Memory B cell (primary cell): Measurements from ENCODE around the gene CA10.

Experiments used
- ATAC-seq: fragments of 150-1000 bp; cut with Tn5 transposase; 2 replicates; pipeline ENCODE4 v1.10.0; 2021; ENCODE audit warnings: low read depth, mild to moderate bottlenecking, moderate library complexity
- DNase-seq, 2 donors: peaks; one replicate each; pipeline ENCODE4 v3.0.0; 2022; ENCODE audit warnings: low spot score in 2 of 2
- H3K27ac Mint-ChIP-seq: one replicate; pipeline ENCODE4 v1.8.0; 2022; ENCODE audit warnings: mild to moderate bottlenecking, moderate library complexity, mixed read lengths
- H3K27me3 Mint-ChIP-seq: one replicate; pipeline ENCODE4 v1.8.0; 2022; ENCODE audit warnings: mixed read lengths
- H3K36me3 Mint-ChIP-seq: one replicate; pipeline ENCODE4 v1.8.0; 2022; ENCODE audit warnings: mild to moderate bottlenecking, mixed read lengths
- H3K4me1 Mint-ChIP-seq: one replicate; pipeline ENCODE4 v1.8.0; 2022; ENCODE audit warnings: mixed read lengths
- H3K4me3 Mint-ChIP-seq: one replicate; pipeline ENCODE4 v1.8.0; 2022; ENCODE audit warnings: mild to moderate bottlenecking, moderate library complexity, mixed read lengths
- H3K9me3 Mint-ChIP-seq: one replicate; pipeline ENCODE4 v1.8.0; 2022; ENCODE audit warnings: mixed read lengths

Gene CA10

GRCh38 chr17:51643702-51644490 lies 514.6 kb downstream of the CA10 start:
- H3K36me3 Mint-ChIP-seq, result no peaks in the 10 kb centered on the region

GRCh38 chr17:51642029-51642428 lies 516.5 kb downstream of the CA10 start:
- no peak overlapping the region for H3K27ac Mint-ChIP-seq
- H3K4me3 Mint-ChIP-seq, result no peak overlapping the region
- no peak for ATAC-seq
- peaks cover 2% of the 10 kb centered on the region for H3K9me3 Mint-ChIP-seq
- H3K27me3 Mint-ChIP-seq, result peaks cover 2% of the 10 kb centered on the region
- no peak for DNase-seq
- H3K4me1 Mint-ChIP-seq, result no peaks in the 10 kb centered on the region
- H3K36me3 Mint-ChIP-seq, result no peaks in the 10 kb centered on the region

More at GRCh38 chr17:51643702-51644490, 514.6 kb downstream of the CA10 start:
- Mint-ChIP-seq H3K27me3 (peaks cover 6% of the 10 kb centered on the region), H3K27ac (no peak overlapping the region), H3K9me3 (peaks cover 2% of the 10 kb centered on the region), H3K4me1 (no peaks in the 10 kb centered on the region), H3K4me3 (no peak overlapping the region)
- ATAC-seq (no peak), DNase-seq (no peak)

- ATAC-seq (no peak), DNase-seq (no peak)
- no peaks in the 10 kb centered on the region for H3K4me1 Mint-ChIP-seq
- H3K9me3 Mint-ChIP-seq, result peaks cover 2% of the 10 kb centered on the region
- H3K27me3 Mint-ChIP-seq, result peaks cover 2% of the 10 kb centered on the region
- no peak overlapping the region for H3K4me3 Mint-ChIP-seq
- no peak overlapping the region for H3K27ac Mint-ChIP-seq
- H3K36me3 Mint-ChIP-seq, result no peaks in the 10 kb centered on the region
These were observed 518.3 kb downstream of the CA10 start for GRCh38 chr17:51640108-51640622.

GRCh38 chr17:51638971-51639370 lies 519.5 kb downstream of the CA10 start:
- Mint-ChIP-seq H3K36me3 (no peaks in the 10 kb centered on the region), H3K27ac (no peak overlapping the region), H3K4me1 (no peaks in the 10 kb centered on the region), H3K9me3 (no peaks in the 10 kb centered on the region), H3K27me3 (no peaks in the 10 kb centered on the region), H3K4me3 (no peak overlapping the region)
- DNase-seq (no peak), ATAC-seq (no peak)

GRCh38 chr17:51636291-51636690 lies 522.2 kb downstream of the CA10 start:
- no peak overlapping the region for H3K4me3 Mint-ChIP-seq
- H3K36me3 Mint-ChIP-seq, result no peaks in the 10 kb centered on the region
- peaks cover 4% of the 10 kb centered on the region for H3K27me3 Mint-ChIP-seq
- ATAC-seq (no peak), DNase-seq (no peak)
- no peak overlapping the region for H3K27ac Mint-ChIP-seq
- no peaks in the 10 kb centered on the region for H3K9me3 Mint-ChIP-seq
- H3K4me1 Mint-ChIP-seq, result no peaks in the 10 kb centered on the region

GRCh38 chr17:51630101-51630671 lies 528.3 kb downstream of the CA10 start:
- Mint-ChIP-seq H3K4me3 (no peak overlapping the region), H3K27ac (no peak overlapping the region), H3K9me3 (no peaks in the 10 kb centered on the region), H3K27me3 (peaks cover 6% of the 10 kb centered on the region), H3K36me3 (no peaks in the 10 kb centered on the region), H3K4me1 (no peaks in the 10 kb centered on the region)
- no peak for ATAC-seq
- DNase-seq, result no peak

GRCh38 chr17:51629232-51629631 lies 529.3 kb downstream of the CA10 start:
- no peak for DNase-seq
- no peaks in the 10 kb centered on the region for H3K9me3 Mint-ChIP-seq
- peaks cover 6% of the 10 kb centered on the region for H3K27me3 Mint-ChIP-seq
- no peak overlapping the region for H3K4me3 Mint-ChIP-seq
- no peaks in the 10 kb centered on the region for H3K4me1 Mint-ChIP-seq
- ATAC-seq, result no peak
- no peak overlapping the region for H3K27ac Mint-ChIP-seq
- H3K36me3 Mint-ChIP-seq, result no peaks in the 10 kb centered on the region

GRCh38 chr17:51627779-51628178 lies 530.7 kb downstream of the CA10 start:
- Mint-ChIP-seq H3K9me3 (no peaks in the 10 kb centered on the region), H3K27me3 (peaks cover 6% of the 10 kb centered on the region), H3K27ac (no peak overlapping the region), H3K36me3 (no peaks in the 10 kb centered on the region), H3K4me3 (no peak overlapping the region), H3K4me1 (no peaks in the 10 kb centered on the region)
- DNase-seq, result no peak
- no peak for ATAC-seq

GRCh38 chr17:51618476-51618875 lies 540.0 kb downstream of the CA10 start:
- Mint-ChIP-seq H3K27me3 (peaks cover 8% of the 10 kb centered on the region), H3K36me3 (no peaks in the 10 kb centered on the region), H3K4me1 (no peaks in the 10 kb centered on the region), H3K4me3 (no peak overlapping the region), H3K9me3 (no peaks in the 10 kb centered on the region), H3K27ac (no peak overlapping the region)
- DNase-seq (no peak), ATAC-seq (no peak)

- no peaks in the 10 kb centered on the region for H3K4me1 Mint-ChIP-seq
- H3K27ac Mint-ChIP-seq, result no peak overlapping the region
- no peaks in the 10 kb centered on the region for H3K36me3 Mint-ChIP-seq
These were observed 540.5 kb downstream of the CA10 start for GRCh38 chr17:51617986-51618385.

GRCh38 chr17:51613255-51613654 lies 545.3 kb downstream of the CA10 start:
- ATAC-seq (no peak), DNase-seq (no peak)
- Mint-ChIP-seq H3K27ac (no peak overlapping the region), H3K36me3 (no peaks in the 10 kb centered on the region), H3K4me1 (no peaks in the 10 kb centered on the region), H3K9me3 (no peaks in the 10 kb centered on the region), H3K4me3 (no peak overlapping the region), H3K27me3 (peaks cover 4% of the 10 kb centered on the region)

More at GRCh38 chr17:51617986-51618385, 540.5 kb downstream of the CA10 start:
- Mint-ChIP-seq H3K4me3 (no peak overlapping the region), H3K27me3 (peaks cover 6% of the 10 kb centered on the region), H3K9me3 (no peaks in the 10 kb centered on the region)
- ATAC-seq, result no peak
- no peak for DNase-seq

- H3K9me3 Mint-ChIP-seq, result no peaks in the 10 kb centered on the region
- no peaks in the 10 kb centered on the region for H3K4me1 Mint-ChIP-seq
- H3K27ac Mint-ChIP-seq, result no peak overlapping the region
- DNase-seq, result no peak
- no peak for ATAC-seq
- no peaks in the 10 kb centered on the region for H3K36me3 Mint-ChIP-seq
- H3K4me3 Mint-ChIP-seq, result no peak overlapping the region
- H3K27me3 Mint-ChIP-seq, result peaks cover 2% of the 10 kb centered on the region
These were observed 545.8 kb downstream of the CA10 start for GRCh38 chr17:51612692-51613091.

- Mint-ChIP-seq H3K9me3 (no peaks in the 10 kb centered on the region), H3K27me3 (peaks cover under 1% of the 10 kb centered on the region), H3K36me3 (no peaks in the 10 kb centered on the region), H3K4me3 (no peak overlapping the region), H3K27ac (no peak overlapping the region), H3K4me1 (no peaks in the 10 kb centered on the region)
- no peak for ATAC-seq
- no peak for DNase-seq
These were observed 546.9 kb downstream of the CA10 start for GRCh38 chr17:51611585-51611984.

GRCh38 chr17:51610834-51611233 lies 547.7 kb downstream of the CA10 start:
- H3K9me3 Mint-ChIP-seq, result no peaks in the 10 kb centered on the region

More at GRCh38 chr17:51610834-51611233, 547.7 kb downstream of the CA10 start:
- Mint-ChIP-seq H3K36me3 (no peaks in the 10 kb centered on the region), H3K27me3 (no peaks in the 10 kb centered on the region), H3K4me1 (no peaks in the 10 kb centered on the region), H3K4me3 (no peak overlapping the region), H3K27ac (no peak overlapping the region)
- ATAC-seq (no peak), DNase-seq (no peak)
